A673 (cell line): ENCODE measurements around the gene KIFAP3.

Experiments
- EZH2 ChIP-seq: fragments of 200-600 bp; sonication (generic); IDR thresholded peaks from 2 replicates; pipeline ENCODE4 v1.6.1; 2017; ENCODE audit warnings: borderline replicate concordance, low read depth, mild to moderate bottlenecking, mixed read lengths, antibody characterized with exemption, low read length; ENCODE audit not compliant: poor library complexity, severe bottlenecking
- TF ChIP-seq, protein P1 (sequence below): fragments of 300-800, 200-600 bp; sonication (generic); conservative IDR thresholded peaks from 2 replicates; pipeline ENCODE4 v1.5.1; 2017; ENCODE audit warnings: low read depth, mild to moderate bottlenecking, antibody characterized with exemption, low read length, moderate library complexity, mixed read lengths

DNA sequence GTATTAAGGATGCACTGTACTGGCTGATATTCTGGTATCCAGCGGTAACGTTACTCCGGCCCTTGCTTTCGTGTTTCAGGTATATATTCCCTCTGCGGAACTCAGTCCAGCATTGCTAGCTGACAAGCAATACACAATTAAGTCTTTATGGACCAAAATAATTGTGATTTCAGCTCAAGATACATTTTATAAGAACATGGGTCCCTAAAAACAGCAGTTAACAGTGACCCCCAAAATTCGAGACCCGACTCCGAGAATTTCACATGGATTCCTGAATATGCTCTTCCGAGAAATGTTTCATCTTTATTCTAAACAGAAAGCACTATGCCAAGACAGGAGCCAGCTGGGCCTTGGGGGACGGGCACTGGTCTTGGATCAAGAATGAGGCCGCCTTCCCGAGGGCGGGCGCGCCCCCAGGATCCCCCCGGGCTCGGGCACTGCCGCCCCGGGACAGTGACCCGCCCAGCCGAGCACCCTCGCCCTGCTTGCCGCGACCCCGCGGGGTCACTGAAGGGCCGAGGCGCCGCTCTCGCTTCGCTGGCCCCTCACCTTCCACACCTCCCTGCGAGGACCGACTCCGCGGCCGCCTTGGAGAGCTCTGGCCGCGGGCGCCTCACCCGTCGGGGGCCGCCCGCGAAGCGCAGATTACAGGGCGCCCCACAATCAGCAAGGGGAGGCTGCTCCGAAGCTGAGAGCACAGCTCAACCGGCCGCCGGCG lies 181.4 kb downstream of the KIFAP3 start:
- TF ChIP-seq, protein P1, sequence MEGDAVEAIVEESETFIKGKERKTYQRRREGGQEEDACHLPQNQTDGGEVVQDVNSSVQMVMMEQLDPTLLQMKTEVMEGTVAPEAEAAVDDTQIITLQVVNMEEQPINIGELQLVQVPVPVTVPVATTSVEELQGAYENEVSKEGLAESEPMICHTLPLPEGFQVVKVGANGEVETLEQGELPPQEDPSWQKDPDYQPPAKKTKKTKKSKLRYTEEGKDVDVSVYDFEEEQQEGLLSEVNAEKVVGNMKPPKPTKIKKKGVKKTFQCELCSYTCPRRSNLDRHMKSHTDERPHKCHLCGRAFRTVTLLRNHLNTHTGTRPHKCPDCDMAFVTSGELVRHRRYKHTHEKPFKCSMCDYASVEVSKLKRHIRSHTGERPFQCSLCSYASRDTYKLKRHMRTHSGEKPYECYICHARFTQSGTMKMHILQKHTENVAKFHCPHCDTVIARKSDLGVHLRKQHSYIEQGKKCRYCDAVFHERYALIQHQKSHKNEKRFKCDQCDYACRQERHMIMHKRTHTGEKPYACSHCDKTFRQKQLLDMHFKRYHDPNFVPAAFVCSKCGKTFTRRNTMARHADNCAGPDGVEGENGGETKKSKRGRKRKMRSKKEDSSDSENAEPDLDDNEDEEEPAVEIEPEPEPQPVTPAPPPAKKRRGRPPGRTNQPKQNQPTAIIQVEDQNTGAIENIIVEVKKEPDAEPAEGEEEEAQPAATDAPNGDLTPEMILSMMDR = no peak
- TF ChIP-seq EZH2 = no peak
